ENCODE data around the gene SETD4.

The SETD4 gene

GRCh38 chr21:36004441-36004840, 55.9 kb downstream of the SETD4 start:
- no peak for DNase-seq

GRCh38 chr21:36003776-36004175, 56.5 kb downstream of the SETD4 start:
- no peak for DNase-seq

- no peak for DNase-seq
These were observed 64.1 kb downstream of the SETD4 start for GRCh38 chr21:35996217-35996616.

- DNase-seq, result no peak
These were observed 64.7 kb downstream of the SETD4 start for GRCh38 chr21:35995522-35996088.

GRCh38 chr21:35994613-35995012, 65.7 kb downstream of the SETD4 start:
- DNase-seq, result no peak

GRCh38 chr21:35993875-35994490, 66.3 kb downstream of the SETD4 start:
- DNase-seq, result no peak

- no peak for DNase-seq
These were observed 69.2 kb downstream of the SETD4 start for GRCh38 chr21:35991131-35991530.

- DNase-seq, result no peak
These were observed 69.7 kb downstream of the SETD4 start for GRCh38 chr21:35990609-35991008.

- no peak for DNase-seq
These were observed 71.1 kb downstream of the SETD4 start for GRCh38 chr21:35989138-35989735.

GRCh38 chr21:35988416-35989137, 71.7 kb downstream of the SETD4 start:
- DNase-seq, result no peak

GRCh38 chr21:35987475-35987874, 72.9 kb downstream of the SETD4 start:
- no peak for DNase-seq

GRCh38 chr21:35984654-35985361, 75.5 kb downstream of the SETD4 start:
- no peak for DNase-seq
